SK-N-MC (cell line): Measurements from ENCODE around the gene PDSS2.

Experiments used
- EZH2 ChIP-seq: fragments of 200-600 bp; sonication (generic); IDR thresholded peaks from one replicate; pipeline ENCODE4 v1.6.1; 2017; ENCODE audit warnings: antibody characterized with exemption
- POLR2AphosphoS5 ChIP-seq: IDR thresholded peaks from 2 replicates; pipeline ENCODE4 v1.6.1; 2012; ENCODE audit warnings: mild to moderate bottlenecking, low read depth, low read length, borderline replicate concordance

DNA sequence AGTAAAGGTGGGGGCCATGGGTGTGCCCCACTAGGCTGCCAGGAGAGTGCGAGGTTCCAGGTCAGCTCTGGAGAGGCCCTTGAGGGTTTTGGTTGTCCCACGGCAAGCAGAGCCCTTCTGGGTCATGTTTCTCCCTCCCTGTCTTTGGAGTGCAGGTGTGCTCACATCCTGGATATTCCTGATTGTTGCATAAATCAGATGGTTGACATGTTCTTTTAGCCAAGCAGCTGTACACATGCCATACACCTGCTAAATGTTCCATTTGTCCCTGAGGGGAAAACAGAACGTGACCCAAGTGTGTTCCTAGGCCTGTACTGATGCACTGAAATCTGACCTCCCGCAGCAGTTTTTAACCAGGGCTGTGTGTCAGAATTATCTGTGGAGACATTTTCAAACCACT is 266.5 kb downstream of the PDSS2 start:
- TF ChIP-seq EZH2 (no peak), POLR2AphosphoS5 (no peak)
